ENCODE data around the gene GKN1.
"Not testable (repeated sequence)": the region's sequence is repeated elsewhere in the genome, so short reads cannot be mapped to it uniquely, and the experiment has no call there.

Gene GKN1

GRCh38 chr2:68939962-68940361, 34.5 kb upstream of the GKN1 start:
- peaks cover 2% of the 10 kb centered on the region; the same call in 1 of the 2 replicates for H3K4me1 ChIP-seq (ENCODE audit: insufficient read depth, low read length)

GRCh38 chr2:68940369-68940768, 34.1 kb upstream of the GKN1 start:
- Histone ChIP-seq H3K27me3 (ENCODE audit: insufficient read depth, low read length) (no peaks in the 10 kb centered on the region), H3K9ac (ENCODE audit: low read depth, low read length) (no peak overlapping the region), H3K4me1 (ENCODE audit: insufficient read depth, low read length) (peaks cover 2% of the 10 kb centered on the region; the same call in 1 of the 2 replicates), H3K9me3 (ENCODE audit: insufficient read depth, low read depth, low read length) (no peaks in the 10 kb centered on the region), H3K4me3 (ENCODE audit: low read length) (no peak overlapping the region), H3K36me3 (ENCODE audit: insufficient read depth, low read depth, low read length) (no peaks in the 10 kb centered on the region), H3K27ac (ENCODE audit: low read length) (no peak overlapping the region)

More at GRCh38 chr2:68939962-68940361, 34.5 kb upstream of the GKN1 start:
- Histone ChIP-seq H3K27me3 (ENCODE audit: insufficient read depth, low read length) (no peaks in the 10 kb centered on the region), H3K4me3 (ENCODE audit: low read length) (no peak overlapping the region), H3K9me3 (ENCODE audit: insufficient read depth, low read depth, low read length) (no peaks in the 10 kb centered on the region), H3K27ac (ENCODE audit: low read length) (no peak overlapping the region), H3K9ac (ENCODE audit: low read depth, low read length) (no peak overlapping the region), H3K36me3 (ENCODE audit: insufficient read depth, low read depth, low read length) (no peaks in the 10 kb centered on the region)

- no peak overlapping the region for H3K9ac ChIP-seq (ENCODE audit: low read depth, low read length)
- H3K9me3 ChIP-seq (ENCODE audit: insufficient read depth, low read depth, low read length), result no peaks in the 10 kb centered on the region
- H3K4me3 ChIP-seq (ENCODE audit: low read length), result no peak overlapping the region
- H3K36me3 ChIP-seq (ENCODE audit: insufficient read depth, low read depth, low read length), result no peaks in the 10 kb centered on the region
- peaks cover 2% of the 10 kb centered on the region; the same call in 1 of the 2 replicates for H3K4me1 ChIP-seq (ENCODE audit: insufficient read depth, low read length)
- no peak overlapping the region for H3K27ac ChIP-seq (ENCODE audit: low read length)
- no peaks in the 10 kb centered on the region for H3K27me3 ChIP-seq (ENCODE audit: insufficient read depth, low read length)
Observed at GRCh38 chr2:68942827-68943226, 31.6 kb upstream of the GKN1 start.

DNA sequence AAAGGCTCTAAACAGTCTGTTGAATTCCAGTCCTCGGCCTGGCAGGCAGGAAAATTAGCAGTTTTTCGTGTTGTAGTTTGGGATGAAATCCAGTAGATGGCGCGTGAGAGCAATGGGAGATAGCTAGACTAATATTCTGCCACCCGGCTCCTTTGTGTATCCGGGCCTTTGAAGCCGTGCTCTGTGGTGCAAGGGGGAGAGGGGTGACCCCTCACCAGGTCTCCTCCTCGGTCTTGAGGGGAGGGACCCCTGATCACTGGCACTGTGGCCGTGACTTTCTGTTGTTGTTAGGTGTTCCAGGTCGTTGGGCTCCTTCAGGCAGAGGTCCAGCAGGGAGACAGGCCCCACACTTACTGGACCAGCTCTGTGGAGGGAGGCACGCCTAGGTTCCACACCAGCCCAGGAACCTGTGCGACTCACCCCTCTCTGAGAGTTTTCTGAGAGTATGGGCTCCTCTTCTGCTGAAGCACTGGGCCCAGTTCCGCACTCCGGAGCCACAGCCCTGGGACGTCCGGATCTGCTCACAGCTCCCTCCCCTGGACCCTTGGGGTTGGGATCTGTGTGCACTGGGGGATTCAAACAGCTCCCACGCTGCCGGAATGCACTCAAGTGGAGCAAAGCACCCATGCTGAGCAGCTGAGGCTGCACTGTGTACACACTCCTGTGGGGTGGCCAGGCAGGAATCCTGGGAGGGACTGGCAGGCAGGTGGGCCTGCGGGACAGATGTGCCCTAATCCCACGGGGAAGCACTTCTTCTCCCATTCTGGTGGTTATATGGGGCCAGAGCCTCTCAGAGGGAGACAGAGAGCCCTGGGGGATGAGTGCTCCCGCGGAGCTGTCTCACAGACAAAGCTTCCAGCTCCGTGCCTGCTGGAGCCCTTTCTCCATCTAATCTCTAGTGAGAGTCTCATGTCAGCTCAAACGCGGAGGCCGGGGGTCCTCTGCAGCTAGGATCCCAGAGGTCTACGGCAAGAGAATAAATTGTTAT, 30.6 kb upstream of the GKN1 start:
- Histone ChIP-seq H3K9me3 (ENCODE audit: insufficient read depth, low read depth, low read length) (no peaks in the 10 kb centered on the region), H3K27ac (ENCODE audit: low read length) (no peak overlapping the region), H3K4me3 (ENCODE audit: low read length) (peak overlapping the region; percentile 67), H3K27me3 (ENCODE audit: insufficient read depth, low read length) (no peaks in the 10 kb centered on the region), H3K9ac (ENCODE audit: low read depth, low read length) (peak overlapping the region; percentile 53; the same call in 1 of the 2 replicates), H3K36me3 (ENCODE audit: insufficient read depth, low read depth, low read length) (no peaks in the 10 kb centered on the region), H3K4me1 (ENCODE audit: insufficient read depth, low read length) (peaks cover 2% of the 10 kb centered on the region; the same call in 1 of the 2 replicates)

GRCh38 chr2:68946117-68946516, 28.3 kb upstream of the GKN1 start:
- Histone ChIP-seq H3K36me3 (ENCODE audit: insufficient read depth, low read depth, low read length) (no peaks in the 10 kb centered on the region), H3K4me3 (ENCODE audit: low read length) (no peak overlapping the region), H3K27me3 (ENCODE audit: insufficient read depth, low read length) (0 out of 2 replicates have a peak, but pooled peaks cover under 1% of the 10 kb centered on the region), H3K27ac (ENCODE audit: low read length) (no peak overlapping the region), H3K9me3 (ENCODE audit: insufficient read depth, low read depth, low read length) (no peaks in the 10 kb centered on the region), H3K4me1 (ENCODE audit: insufficient read depth, low read length) (peaks cover 2% of the 10 kb centered on the region; the same call in 1 of the 2 replicates), H3K9ac (ENCODE audit: low read depth, low read length) (no peak overlapping the region)

- no peaks in the 10 kb centered on the region for H3K36me3 ChIP-seq (ENCODE audit: insufficient read depth, low read depth, low read length)
- no peak overlapping the region for H3K27ac ChIP-seq (ENCODE audit: low read length)
- peaks cover 9% of the 10 kb centered on the region; the same call in 1 of the 2 replicates for H3K4me1 ChIP-seq (ENCODE audit: insufficient read depth, low read length)
- H3K4me3 ChIP-seq (ENCODE audit: low read length), result no peak overlapping the region
- peaks cover 7% of the 10 kb centered on the region; the same call in 1 of the 2 replicates for H3K27me3 ChIP-seq (ENCODE audit: insufficient read depth, low read length)
- no peak overlapping the region for H3K9ac ChIP-seq (ENCODE audit: low read depth, low read length)
- H3K9me3 ChIP-seq (ENCODE audit: insufficient read depth, low read depth, low read length), result no peaks in the 10 kb centered on the region
Observed at GRCh38 chr2:68948710-68949109, 25.7 kb upstream of the GKN1 start.

GRCh38 chr2:68951899-68952298, 22.5 kb upstream of the GKN1 start:
- H3K27me3 ChIP-seq (ENCODE audit: insufficient read depth, low read length), result peaks cover 7% of the 10 kb centered on the region; the same call in 1 of the 2 replicates
- H3K4me3 ChIP-seq (ENCODE audit: low read length), result no peak overlapping the region
- H3K27ac ChIP-seq (ENCODE audit: low read length), result no peak overlapping the region
- no peak overlapping the region for H3K9ac ChIP-seq (ENCODE audit: low read depth, low read length)
- no peaks in the 10 kb centered on the region for H3K9me3 ChIP-seq (ENCODE audit: insufficient read depth, low read depth, low read length)
- H3K36me3 ChIP-seq (ENCODE audit: insufficient read depth, low read depth, low read length), result no peaks in the 10 kb centered on the region
- H3K4me1 ChIP-seq (ENCODE audit: insufficient read depth, low read length), result 0 out of 2 replicates have a peak, but pooled peaks cover 7% of the 10 kb centered on the region

DNA sequence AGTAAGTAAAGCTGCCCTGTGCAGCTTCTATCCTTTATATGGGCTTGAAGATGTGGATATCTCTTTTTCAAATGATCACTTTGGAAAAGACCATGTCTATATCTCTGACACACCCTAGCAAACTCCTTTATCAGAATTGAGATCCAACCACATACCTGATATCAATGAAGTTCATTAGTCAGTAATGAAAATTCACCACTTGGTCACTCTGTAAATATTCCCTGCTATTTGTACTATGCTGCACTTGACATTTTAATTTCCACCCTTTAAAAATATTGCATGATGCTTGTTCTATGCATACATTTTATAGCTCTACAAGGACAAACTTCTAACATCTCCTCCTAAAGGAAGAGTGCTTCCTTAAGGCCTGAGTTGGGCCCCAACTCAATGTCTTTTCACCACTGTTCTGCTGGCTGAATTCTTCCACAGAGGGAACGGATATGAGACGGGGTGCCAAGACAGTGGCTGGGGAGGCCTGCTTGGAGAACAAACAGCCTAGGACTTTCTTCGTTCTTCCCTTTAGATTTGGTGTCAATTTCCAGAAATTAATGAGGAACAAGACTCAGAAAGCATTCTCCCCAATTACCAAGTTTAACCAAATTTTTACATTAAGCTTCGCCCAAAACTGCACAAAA, 21.4 kb upstream of the GKN1 start, which contains the start of gene GKN2:
GKN2 (minus strand) TSS at position 7 of the 635 bp plus-strand sequence. CDS start 32 bp downstream, outside the sequence.
- H3K36me3 ChIP-seq (ENCODE audit: insufficient read depth, low read depth, low read length), result no peaks in the 10 kb centered on the region
- H3K9me3 ChIP-seq (ENCODE audit: insufficient read depth, low read depth, low read length), result no peaks in the 10 kb centered on the region
- no peak within 1 kb of the TSS for H3K27ac ChIP-seq (ENCODE audit: low read length)
- H3K4me3 ChIP-seq (ENCODE audit: low read length), result no peak within 1 kb of the TSS
- H3K4me1 ChIP-seq (ENCODE audit: insufficient read depth, low read length), result 0 out of 2 replicates have a peak, but pooled peaks cover 7% of the 10 kb centered on the region
- H3K27me3 ChIP-seq (ENCODE audit: insufficient read depth, low read length), result peaks cover 7% of the 10 kb centered on the region; the same call in 1 of the 2 replicates
- H3K9ac ChIP-seq (ENCODE audit: low read depth, low read length), result no peak within 1 kb of the TSS

DNA sequence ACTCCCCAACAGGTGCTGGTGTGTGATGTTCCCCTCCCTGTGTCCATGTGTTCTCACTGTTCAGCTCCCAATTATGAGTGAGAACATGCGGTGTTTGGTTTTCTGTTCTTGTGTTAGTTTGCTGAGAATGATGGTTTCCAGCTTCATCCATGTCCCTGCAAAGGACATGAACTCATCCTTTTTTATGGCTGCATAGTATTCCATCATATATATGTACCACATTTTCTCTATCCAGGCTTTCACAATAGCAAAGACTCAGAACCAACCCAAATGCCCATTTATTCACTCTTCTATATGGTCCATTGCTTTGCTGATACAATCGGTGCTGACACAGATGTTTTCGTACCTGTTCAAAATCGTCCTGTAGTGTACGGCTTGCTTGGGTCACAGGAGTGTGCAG, 19.0 kb upstream of the GKN1 start:
- H3K4me3 ChIP-seq (ENCODE audit: low read length); H3K27me3 ChIP-seq (ENCODE audit: insufficient read depth, low read length); H3K9me3 ChIP-seq (ENCODE audit: insufficient read depth, low read depth, low read length); H3K9ac ChIP-seq (ENCODE audit: low read depth, low read length); H3K27ac ChIP-seq (ENCODE audit: low read length); H3K4me1 ChIP-seq (ENCODE audit: insufficient read depth, low read length); H3K36me3 ChIP-seq (ENCODE audit: insufficient read depth, low read depth, low read length): not testable (repeated sequence)

- H3K9me3 ChIP-seq (ENCODE audit: insufficient read depth, low read depth, low read length), result no peaks in the 10 kb centered on the region
Observed at GRCh38 chr2:68959001-68959400, 15.4 kb upstream of the GKN1 start.

DNA sequence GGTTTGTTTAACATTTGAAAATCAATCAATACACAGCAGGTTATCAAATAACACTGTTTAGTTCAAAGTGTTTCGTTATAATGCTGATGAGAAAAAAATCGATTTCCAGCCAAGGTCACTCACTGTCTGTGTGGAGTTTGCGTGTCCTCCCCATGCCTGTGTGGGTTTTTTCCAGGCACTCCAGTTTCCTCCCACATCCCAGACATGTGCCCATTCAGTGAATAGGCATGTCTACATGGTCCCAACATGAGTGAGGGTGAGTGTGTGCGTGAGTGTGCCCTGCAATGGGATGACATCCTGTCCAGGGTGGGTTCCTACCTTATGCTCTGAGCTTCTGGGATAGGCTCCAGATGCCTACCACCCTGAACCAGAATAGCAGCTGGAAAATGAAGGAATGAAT, 13.1 kb upstream of the GKN1 start:
- H3K27ac ChIP-seq (ENCODE audit: low read length), result no peak overlapping the region

More at GRCh38 chr2:68959001-68959400, 15.4 kb upstream of the GKN1 start:
- Histone ChIP-seq H3K36me3 (ENCODE audit: insufficient read depth, low read depth, low read length) (no peaks in the 10 kb centered on the region), H3K4me1 (ENCODE audit: insufficient read depth, low read length) (no peaks in the 10 kb centered on the region), H3K4me3 (ENCODE audit: low read length) (no peak overlapping the region), H3K9ac (ENCODE audit: low read depth, low read length) (no peak overlapping the region), H3K27me3 (ENCODE audit: insufficient read depth, low read length) (no peaks in the 10 kb centered on the region), H3K27ac (ENCODE audit: low read length) (no peak overlapping the region)

More for the DNA sequence above, 13.1 kb upstream of the GKN1 start:
- Histone ChIP-seq H3K9me3 (ENCODE audit: insufficient read depth, low read depth, low read length) (no peaks in the 10 kb centered on the region), H3K4me1 (ENCODE audit: insufficient read depth, low read length) (no peaks in the 10 kb centered on the region), H3K27me3 (ENCODE audit: insufficient read depth, low read length) (no peaks in the 10 kb centered on the region), H3K36me3 (ENCODE audit: insufficient read depth, low read depth, low read length) (no peaks in the 10 kb centered on the region), H3K9ac (ENCODE audit: low read depth, low read length) (no peak overlapping the region), H3K4me3 (ENCODE audit: low read length) (no peak overlapping the region)

Measured in iPS-20b (cell line).